ENCODE data around the gene PDXDC1.
"Not testable (repeated sequence)": the region's sequence is repeated elsewhere in the genome, so short reads cannot be mapped to it uniquely, and the experiment has no call there.

The PDXDC1 gene, protein sequence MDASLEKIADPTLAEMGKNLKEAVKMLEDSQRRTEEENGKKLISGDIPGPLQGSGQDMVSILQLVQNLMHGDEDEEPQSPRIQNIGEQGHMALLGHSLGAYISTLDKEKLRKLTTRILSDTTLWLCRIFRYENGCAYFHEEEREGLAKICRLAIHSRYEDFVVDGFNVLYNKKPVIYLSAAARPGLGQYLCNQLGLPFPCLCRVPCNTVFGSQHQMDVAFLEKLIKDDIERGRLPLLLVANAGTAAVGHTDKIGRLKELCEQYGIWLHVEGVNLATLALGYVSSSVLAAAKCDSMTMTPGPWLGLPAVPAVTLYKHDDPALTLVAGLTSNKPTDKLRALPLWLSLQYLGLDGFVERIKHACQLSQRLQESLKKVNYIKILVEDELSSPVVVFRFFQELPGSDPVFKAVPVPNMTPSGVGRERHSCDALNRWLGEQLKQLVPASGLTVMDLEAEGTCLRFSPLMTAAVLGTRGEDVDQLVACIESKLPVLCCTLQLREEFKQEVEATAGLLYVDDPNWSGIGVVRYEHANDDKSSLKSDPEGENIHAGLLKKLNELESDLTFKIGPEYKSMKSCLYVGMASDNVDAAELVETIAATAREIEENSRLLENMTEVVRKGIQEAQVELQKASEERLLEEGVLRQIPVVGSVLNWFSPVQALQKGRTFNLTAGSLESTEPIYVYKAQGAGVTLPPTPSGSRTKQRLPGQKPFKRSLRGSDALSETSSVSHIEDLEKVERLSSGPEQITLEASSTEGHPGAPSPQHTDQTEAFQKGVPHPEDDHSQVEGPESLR

DNA sequence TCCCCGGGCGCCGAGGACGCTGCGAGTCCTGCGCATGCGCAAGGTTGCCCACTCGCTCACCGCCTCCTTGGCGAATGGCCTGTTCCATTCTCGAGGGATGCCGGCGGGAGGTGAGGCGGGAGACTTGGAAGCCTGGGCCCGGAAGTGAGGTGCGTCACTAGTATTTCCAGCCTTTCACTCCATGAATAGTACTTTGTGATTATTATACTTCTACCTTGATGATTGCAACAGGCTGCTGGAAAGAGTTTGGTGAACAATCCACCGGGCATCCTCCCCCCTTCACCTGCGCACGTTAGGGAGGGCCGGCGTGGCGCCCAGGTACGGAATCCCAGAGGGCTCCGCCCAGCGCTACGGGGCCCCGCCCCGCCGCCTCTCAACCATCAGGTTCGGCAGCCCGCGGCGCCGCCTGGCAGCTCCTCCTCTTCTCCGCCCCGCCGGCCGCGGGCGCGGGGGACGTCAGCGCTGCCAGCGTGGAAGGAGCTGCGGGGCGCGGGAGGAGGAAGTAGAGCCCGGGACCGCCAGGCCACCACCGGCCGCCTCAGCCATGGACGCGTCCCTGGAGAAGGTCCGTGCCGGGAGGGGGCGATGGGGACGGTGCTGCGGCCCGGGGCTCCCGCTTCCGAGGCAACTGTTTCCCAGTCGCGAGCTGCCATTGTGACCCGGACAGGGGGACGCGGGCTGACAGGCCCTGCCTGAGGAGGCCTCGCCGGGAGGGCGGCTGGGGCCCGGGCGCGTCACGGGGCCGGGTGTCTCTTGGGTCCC is at the start of gene PDXDC1:
Gene PDXDC1, plus strand, starts transcription at position 371 of the 762 bp plus-strand sequence. Its CDS starts 174 bp downstream, at position 545.
- peak; percentile 90 to 98 for DNase-seq (ENCODE audit: low read depth in 2 of 2)

DNA sequence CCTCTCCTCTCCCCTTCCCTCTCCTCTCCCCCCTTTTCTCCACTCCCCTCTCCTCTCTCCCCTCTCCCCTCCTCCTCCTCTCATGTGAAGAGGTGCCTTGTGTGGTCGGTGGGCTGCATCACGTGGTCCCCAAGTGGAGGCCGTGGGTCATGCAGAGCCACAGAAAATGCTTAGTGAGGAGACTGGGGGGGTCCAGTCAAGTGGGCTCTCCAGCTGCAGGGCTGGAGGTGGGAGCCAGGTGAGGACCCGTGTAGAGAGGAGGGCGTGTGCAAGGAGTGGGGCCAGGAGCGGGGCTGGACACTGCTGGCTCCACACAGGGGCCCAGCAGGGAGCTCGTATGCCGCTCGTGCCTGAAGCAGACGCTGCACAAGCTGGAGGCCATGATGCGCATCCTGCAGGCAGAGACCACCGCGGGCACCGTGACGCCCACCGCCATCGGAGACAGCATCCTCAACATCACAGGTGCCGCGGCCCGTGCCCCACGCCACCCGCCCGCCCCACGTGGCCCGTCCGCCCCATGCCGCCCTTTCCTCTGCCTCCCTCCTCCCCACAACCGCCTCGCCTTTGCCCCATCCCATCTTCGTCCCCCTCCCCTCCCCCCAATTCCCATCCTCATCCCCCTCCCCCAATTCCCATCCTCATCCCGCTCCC is 46.6 kb upstream of the PDXDC1 start:
- DNase-seq (ENCODE audit: low read depth in 2 of 2), result not testable (repeated sequence)

DNA sequence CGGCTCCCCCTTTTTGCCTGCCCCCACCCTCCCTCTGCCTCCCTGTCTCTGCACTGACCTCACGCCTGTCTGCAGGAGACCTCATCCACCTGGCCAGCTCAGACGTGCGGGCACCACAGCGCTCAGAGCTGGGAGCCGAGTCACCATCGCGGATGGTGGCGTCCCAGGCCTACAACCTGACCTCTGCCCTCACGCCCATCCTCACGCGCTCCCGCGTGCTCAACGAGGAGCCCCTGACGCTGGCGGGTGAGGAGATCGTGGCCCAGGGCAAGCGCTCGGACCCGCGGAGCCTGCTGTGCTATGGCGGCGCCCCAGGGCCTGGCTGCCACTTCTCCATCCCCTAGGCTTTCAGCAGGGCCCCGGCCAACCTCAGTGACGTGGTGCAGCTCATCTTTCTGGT is 45.6 kb upstream of the PDXDC1 start:
- DNase-seq (ENCODE audit: low read depth in 2 of 2), result not testable (repeated sequence)

DNA sequence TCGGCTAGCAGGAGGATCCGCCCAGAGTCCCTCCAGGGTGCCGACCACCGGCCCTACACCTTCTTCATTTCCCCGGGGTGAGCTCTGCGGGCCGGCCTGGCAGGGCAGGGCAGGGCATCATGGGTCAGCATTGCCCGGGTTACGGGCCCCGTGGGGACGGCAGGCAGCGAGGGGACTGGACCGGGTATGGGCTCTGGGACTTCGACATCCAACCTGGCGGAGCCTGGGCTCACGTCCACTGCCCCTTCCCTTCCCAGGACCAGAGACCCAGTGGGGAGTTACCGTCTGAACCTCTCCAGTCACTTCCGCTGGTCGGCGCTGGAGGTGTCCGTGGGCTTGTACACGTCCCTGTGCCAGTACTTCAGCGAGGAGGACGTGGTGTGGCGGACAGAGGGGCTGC is 44.6 kb upstream of the PDXDC1 start:
- not testable (repeated sequence) for DNase-seq (ENCODE audit: low read depth in 2 of 2)

DNA sequence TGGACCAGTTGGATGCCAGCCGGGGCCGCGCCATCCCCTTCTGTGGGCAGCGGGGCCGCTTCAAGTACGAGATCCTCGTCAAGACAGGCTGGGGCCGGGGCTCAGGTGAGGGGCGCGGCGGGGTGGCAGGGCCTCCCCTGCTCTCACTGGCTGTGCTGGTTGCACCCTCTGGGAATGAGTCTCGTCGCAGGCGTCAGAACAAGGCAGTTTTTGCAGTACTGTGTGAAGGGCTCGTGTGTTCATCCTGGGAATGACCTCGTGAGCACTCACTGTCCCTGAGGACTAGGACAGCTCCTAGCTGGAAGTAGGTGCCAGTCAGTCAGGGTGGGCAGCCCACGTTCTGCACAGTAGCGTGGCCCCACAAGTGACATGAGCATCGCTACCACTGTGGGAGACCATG is 43.9 kb upstream of the PDXDC1 start:
- not testable (repeated sequence) for DNase-seq (ENCODE audit: low read depth in 2 of 2)

DNA sequence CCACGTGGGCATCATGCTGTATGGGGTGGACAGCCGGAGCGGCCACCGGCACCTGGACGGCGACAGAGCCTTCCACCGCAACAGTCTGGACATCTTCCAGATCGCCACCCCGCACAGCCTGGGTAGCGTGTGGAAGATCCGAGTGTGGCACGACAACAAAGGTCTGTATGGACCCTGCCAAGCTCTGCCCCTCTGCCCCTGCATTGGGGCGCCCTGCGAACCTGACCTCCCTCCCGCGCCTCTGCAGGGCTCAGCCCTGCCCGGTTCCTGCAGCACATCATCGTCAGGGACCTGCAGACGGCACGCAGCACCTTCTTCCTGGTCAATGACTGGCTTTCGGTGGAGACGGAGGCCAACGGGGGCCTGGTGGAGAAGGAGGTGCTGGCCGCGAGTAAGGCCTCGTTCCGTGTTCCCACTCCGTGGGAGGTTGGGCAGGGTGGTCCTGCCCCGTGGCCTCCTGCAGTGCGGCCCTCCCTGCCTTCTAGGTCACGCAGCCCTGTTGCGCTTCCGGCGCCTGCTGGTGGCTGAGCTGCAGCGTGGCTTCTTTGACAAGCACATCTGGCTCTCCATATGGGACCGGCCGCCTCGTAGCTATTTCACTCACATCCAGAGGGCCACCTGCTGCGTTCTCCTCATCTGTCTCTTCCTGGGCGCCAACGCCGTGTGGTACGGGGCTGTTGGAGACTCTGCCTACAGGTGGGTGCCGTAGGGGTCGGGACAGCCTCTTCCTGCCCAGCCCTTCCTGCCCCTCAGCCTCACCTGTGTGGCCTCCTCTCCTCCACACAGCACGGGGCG is 42.0 kb upstream of the PDXDC1 start:
- DNase-seq (ENCODE audit: low read depth in 2 of 2), result not testable (repeated sequence)

DNA sequence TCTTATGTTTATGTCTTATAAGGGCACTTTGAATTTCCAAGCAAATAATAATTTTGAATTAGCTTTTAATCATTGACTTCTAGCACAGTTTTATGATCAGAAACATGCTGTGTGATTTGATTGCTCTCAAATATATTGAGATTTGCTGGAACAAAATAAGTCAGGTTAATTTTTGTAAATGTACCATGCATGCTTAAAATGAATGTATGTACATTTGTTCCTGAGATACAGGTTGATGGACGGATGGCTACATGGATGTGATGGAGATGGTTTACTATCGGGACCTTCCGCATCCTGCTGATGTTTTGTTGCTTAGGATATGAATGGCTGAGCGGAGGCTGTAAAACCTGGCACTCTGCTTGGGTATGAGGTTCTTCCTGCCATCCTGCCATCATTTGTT is 37.7 kb upstream of the PDXDC1 start, which contains the start of gene NPIPA1:
Gene NPIPA1, plus strand, starts transcription at position 301 of the 400 bp plus-strand sequence. Its CDS starts 0 bp downstream, at position 301.
- not testable (repeated sequence) for DNase-seq (ENCODE audit: low read depth in 2 of 2)

DNA sequence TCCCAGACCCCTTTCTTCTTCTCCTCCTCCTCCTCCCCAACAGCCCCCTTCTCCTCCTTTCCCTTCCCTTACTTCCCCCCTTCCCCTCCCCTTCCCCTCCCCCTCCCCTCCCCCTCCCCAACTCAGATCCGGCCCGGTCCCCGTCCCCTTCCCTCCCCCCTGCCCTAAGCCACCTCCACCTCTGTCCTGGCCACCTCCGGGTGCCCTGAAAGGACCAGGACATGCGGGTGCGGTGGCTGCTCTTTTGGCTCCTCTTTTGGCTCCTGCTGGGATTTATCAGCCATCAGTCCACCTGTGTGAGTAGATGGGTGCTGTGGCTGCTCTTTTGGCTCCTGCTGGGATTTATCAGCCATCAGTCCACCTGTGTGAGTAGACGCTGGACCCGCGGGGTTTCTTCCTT is 36.8 kb upstream of the PDXDC1 start:
- not testable (repeated sequence) for DNase-seq (ENCODE audit: low read depth in 2 of 2)

DNA sequence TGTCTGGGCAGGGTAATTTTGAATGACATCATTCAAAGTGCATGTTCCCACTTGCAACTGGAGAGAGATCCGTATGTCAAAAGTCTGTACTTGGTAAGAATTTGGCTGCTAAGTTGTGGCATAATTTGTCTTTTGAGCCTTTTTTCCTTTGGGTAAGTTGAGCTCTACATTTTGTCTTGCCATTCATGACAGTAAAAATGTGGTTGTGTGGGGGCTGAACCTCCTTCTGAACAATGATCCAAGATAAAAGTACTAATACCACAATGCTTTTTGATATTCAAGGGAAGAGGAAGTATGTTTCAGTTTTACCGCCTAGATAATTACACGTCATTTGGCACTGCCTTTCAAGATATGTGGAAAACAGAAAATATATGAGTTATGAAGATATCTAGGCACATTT is 32.1 kb upstream of the PDXDC1 start:
- DNase-seq (ENCODE audit: low read depth in 2 of 2), result not testable (repeated sequence)

DNA sequence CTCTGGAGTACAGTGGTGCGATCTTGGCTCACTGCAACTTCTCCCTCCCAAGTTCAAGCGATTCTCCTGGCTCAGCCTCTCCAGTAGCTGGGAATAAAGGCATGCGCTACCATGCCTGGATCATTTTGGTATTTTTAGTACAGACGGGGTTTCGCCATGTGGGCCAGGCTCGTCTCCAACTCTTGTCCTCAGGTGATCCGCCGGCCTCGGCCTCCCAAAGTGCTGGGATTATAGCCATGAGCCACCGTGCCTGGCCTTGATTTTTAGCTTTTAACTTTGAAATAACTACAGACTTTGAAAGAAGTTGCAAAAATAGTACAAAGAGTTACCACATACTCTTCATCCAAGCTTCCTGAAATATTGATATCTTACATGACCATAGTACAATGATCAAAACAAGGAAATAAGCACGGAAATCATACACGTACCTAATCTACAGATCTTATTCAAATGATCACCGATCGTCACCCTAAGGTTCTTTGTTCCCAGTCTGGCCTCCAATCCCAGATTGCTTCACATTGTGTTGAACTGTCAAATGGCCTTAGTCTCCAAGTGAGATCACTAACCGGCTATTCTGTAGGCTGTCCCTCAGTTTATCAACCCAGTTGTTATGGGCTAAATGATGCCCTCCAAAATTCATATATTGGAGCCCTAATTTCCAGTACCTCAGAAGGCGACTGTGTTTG is 19.1 kb upstream of the PDXDC1 start:
- DNase-seq (ENCODE audit: low read depth in 2 of 2), result no peak

DNA sequence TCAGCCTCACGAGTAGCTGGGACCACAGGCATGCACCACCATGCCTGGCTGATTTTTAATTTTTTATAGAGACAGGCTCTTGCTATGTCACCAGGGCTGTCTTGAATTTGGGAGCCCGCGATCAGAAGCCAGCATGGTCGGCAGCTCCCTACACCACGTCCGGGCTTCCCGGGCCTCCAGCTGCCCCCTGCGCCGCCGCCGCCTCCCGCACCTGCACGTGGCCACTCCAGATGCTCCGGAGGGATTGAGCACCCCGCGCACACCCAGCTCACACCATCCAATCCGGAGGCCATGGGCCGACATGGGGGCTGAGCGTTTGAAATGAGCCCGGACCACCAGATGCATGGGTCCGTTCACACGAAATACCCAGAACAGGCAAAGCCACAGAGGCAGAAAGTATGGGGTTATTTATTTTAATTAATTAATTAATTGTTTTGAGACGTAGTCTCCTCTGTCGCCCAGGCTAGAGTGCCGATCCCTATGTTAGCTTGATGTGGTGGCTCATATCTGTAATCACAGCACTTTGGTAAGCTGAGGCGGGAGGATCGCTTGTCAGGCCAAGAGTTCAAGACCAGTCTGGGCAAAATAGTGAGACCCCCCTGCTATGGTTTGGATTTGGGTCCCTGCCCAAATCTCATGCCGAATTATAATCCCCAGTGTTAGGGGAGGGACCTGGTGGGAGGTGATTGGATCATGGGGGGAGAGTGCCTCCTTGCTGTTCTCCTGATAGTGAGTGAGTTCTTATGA is 17.1 kb upstream of the PDXDC1 start:
- no peak for DNase-seq (ENCODE audit: low read depth in 2 of 2)

DNA sequence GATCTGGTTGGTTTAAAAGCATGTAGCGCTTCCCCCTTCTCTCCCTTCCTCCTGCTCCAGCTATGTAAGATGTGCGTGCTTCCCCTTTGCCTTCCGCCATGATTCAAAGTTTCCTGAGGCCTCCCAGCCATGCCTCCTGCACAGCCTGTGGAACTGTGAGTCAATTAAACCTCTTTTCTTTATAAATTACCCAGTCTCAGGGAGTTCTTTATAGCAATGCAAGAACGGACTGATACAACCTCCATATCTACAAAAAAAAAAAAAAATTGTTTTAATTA is 16.6 kb upstream of the PDXDC1 start:
- DNase-seq (ENCODE audit: low read depth in 2 of 2), result no peak

DNA sequence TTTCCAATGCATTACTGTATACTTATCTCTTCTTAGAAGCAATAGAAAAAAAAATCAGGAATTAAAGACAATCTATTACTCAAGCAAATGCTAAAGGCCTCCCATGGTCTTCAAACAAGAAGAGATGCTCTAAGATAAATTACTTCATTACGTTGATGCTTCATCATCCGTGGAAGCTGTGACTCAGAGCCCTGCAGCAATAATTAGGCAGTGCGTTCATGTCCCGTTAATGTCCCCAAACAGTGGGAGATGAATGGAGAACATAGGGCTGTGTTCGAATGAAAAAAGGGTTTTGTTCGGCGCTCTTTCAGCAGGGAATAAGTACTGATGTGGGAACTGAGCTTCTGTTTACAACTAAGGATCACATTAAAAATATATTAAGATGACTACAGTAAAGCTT is 15.9 kb upstream of the PDXDC1 start:
- no peak for DNase-seq (ENCODE audit: low read depth in 2 of 2)

DNA sequence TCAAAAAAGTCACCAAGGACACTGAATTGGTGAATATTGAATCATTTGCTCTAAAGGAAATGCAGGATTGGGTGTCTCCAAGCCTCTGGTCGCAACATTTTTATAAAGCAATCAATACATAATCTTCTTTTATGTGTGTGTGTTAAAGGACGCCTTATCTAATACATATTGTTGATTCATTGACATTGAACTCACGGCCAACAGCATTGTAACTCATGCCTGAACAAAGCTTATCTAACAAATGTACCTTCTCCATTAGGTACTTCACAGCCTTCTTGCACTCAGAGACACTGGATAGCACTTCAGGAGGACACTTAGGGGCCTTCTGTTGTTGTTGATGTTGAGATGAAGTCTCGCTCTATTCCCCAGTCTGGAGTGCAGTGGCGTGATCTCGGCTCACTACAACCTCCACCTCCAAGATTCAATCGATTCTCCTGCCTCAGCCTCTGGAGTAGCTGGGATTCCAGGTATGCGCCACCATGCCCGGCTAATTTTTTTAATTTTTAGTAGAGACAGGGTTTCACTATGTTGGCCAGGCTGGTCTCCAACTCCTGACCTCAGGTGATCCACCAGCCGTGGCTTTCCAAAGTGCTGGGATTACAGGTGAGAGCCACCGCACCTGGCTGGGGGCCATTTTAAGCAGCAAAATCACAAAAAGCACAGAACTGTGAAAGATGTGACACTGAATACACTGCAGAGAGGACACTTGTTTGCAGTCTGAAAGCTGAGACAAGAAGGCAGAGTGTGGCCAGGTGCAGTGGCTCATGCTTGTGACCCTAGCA is 13.2 kb upstream of the PDXDC1 start:
- no peak for DNase-seq (ENCODE audit: low read depth in 2 of 2)

DNA sequence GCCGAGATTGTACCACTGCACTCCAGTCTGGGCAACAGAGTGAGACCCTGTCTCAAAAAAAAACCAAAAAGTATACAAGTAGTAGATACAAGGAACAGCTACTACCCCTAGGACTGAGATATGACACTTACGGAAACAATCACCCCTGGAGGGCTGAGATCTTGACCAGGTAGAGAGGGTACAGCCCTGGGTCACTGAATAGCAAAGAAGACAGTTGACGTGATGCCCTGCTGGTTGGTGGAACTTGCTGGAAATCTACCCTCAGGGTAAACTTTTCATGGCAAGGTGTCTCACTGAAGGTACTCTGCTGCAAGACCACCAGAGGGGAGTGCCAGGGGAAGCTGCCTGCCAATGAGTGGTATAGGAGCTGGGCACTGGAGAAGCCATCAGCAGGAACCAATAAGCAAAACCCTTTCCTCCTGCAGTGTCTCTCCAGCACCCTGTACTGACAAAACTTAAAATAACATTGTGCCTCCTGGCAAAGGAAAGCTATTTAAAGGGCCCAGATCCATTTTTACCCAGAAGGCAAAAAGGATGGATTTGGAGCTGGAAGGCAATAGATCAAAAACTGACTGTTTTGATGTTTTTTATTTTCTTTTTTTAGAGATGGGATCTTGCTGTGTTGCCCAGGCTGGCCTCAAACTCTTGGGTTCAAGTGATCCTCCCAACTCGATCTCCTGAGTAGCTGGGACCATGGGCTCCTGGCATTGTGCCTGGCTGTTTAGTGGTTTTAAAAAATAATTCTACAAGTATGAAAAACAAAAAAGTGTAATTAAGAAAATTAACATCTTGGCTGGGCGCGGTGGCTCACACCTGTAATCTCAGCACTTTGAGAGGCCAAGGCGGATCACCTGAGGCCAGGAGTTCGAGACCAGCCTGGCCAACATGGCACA is 11.3 kb upstream of the PDXDC1 start:
- DNase-seq (ENCODE audit: low read depth in 2 of 2), result no peak

DNA sequence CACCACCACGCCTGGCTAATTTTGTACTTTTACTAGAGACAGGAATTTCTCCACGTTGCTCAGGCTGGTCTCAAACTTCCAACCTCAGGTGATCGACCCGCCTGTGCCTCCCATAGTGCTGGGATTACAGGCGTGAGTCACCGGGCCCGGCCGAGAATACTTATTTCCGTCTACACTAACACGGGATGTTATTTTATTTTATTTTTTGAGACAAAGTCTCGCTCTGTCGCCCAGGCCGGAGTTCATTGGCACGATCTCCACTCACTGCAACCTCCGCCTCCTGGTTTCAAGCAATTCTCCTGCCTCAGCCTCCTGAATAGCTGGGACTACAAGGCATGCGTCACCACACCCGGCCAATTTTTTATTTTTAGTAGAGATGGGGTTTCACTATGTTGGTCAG is 9.5 kb upstream of the PDXDC1 start:
- no peak for DNase-seq (ENCODE audit: low read depth in 2 of 2)

DNA sequence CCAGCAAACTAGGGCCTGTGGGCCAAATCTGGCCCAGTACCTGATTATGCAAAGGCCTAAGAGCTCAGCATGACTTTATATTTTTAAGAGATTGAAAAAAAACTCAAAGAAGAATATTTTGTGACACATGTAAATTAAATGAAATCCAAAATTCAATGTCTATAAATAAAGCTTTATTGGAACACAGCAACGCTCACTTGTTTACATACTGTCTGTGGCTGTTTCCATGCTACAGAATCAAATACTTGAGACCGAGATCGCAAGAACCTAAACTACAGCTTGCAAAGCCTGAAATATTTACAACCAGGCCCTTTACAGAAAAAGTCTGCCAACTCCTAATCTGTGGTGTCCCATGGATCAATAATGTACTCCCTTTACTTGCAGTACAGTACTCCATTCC is 5.0 kb upstream of the PDXDC1 start:
- DNase-seq (ENCODE audit: low read depth in 2 of 2), result not testable (repeated sequence)
